BE2C (cell line): ENCODE measurements around the gene QKI.

Experiments
- DNase-seq: peaks from one replicate; pipeline ENCODE4 v3.0.0-alpha.2; 2020
- H3K27me3 ChIP-seq: fragments of 250-450 bp; sonication (Bioruptor Pico); 2 replicates; pipeline ENCODE4 v1.5.1; 2020; ENCODE audit warnings: mild to moderate bottlenecking
- H3K36me3 ChIP-seq: fragments of 250-450 bp; sonication (Bioruptor Pico); 2 replicates; pipeline ENCODE4 v1.5.1; 2020; ENCODE audit warnings: mild to moderate bottlenecking
- H3K4me1 ChIP-seq: fragments of 250-450 bp; sonication (Bioruptor Pico); 2 replicates; pipeline ENCODE4 v1.5.1; 2020
- H3K4me3 ChIP-seq: 2 replicates; pipeline ENCODE4 v1.5.1; 2011; ENCODE audit warnings: low read depth, low read length
- H3K9me3 ChIP-seq: fragments of 250-450 bp; sonication (Bioruptor Pico); 2 replicates; pipeline ENCODE4 v1.5.1; 2020
- CTCF ChIP-seq: IDR thresholded peaks from 2 replicates; pipeline ENCODE4 v1.5.1; 2012; ENCODE audit warnings: mild to moderate bottlenecking, low read depth, low read length

The QKI gene

GRCh38 chr6:163620101-163620500 lies 205.6 kb downstream of the QKI start:
- no peak overlapping the region for H3K4me3 ChIP-seq
- no peaks in the 10 kb centered on the region for H3K4me1 ChIP-seq
- no peak for DNase-seq
- H3K36me3 ChIP-seq, result no peaks in the 10 kb centered on the region
- no peak for TF ChIP-seq CTCF
- no peaks in the 10 kb centered on the region for H3K27me3 ChIP-seq
- H3K9me3 ChIP-seq, result no peaks in the 10 kb centered on the region

GRCh38 chr6:163620670-163621330 lies 206.3 kb downstream of the QKI start:
- H3K36me3 ChIP-seq, result no peaks in the 10 kb centered on the region
- no peak for TF ChIP-seq CTCF
- no peak overlapping the region for H3K4me3 ChIP-seq
- DNase-seq, result no peak
- no peaks in the 10 kb centered on the region for H3K9me3 ChIP-seq
- no peaks in the 10 kb centered on the region for H3K4me1 ChIP-seq
- H3K27me3 ChIP-seq, result no peaks in the 10 kb centered on the region

GRCh38 chr6:163625265-163625664 lies 210.7 kb downstream of the QKI start:
- DNase-seq, result no peak
- H3K4me1 ChIP-seq, result no peaks in the 10 kb centered on the region
- TF ChIP-seq CTCF, result no peak

GRCh38 chr6:163626073-163626867 lies 211.8 kb downstream of the QKI start:
- H3K4me3 ChIP-seq, result no peak overlapping the region
- no peak for TF ChIP-seq CTCF
- no peak for DNase-seq
- H3K27me3 ChIP-seq, result no peaks in the 10 kb centered on the region
- H3K9me3 ChIP-seq, result no peaks in the 10 kb centered on the region
- H3K4me1 ChIP-seq, result no peaks in the 10 kb centered on the region
- H3K36me3 ChIP-seq, result no peaks in the 10 kb centered on the region

More at GRCh38 chr6:163625265-163625664, 210.7 kb downstream of the QKI start:
- Histone ChIP-seq H3K4me3 (no peak overlapping the region), H3K36me3 (no peaks in the 10 kb centered on the region), H3K27me3 (no peaks in the 10 kb centered on the region), H3K9me3 (no peaks in the 10 kb centered on the region)

GRCh38 chr6:163627274-163628062 lies 212.9 kb downstream of the QKI start:
- Histone ChIP-seq H3K4me1 (no peaks in the 10 kb centered on the region), H3K9me3 (no peaks in the 10 kb centered on the region), H3K27me3 (no peaks in the 10 kb centered on the region), H3K4me3 (no peak overlapping the region), H3K36me3 (no peaks in the 10 kb centered on the region)
- TF ChIP-seq CTCF, result no peak
- no peak for DNase-seq
